HCT116 (cell line): ENCODE results near the gene FBXL17. TPM values are rescaled to one million over a fixed set of nuclear protein-coding genes. Genes with fewer than 3 reads are reported as not detected.

Experiments
- ATAC-seq: fragments of 200-7000 bp; cut with Tn5 transposase; 2 replicates; pipeline ENCODE4 v1.9.1; 2020; ENCODE audit warnings: mild to moderate bottlenecking, moderate library complexity
- BruUV-seq: library from RNA; stranded (reverse); fragments of 400-500 nt; replicated peaks from 2 replicates; lab custom pipeline; 2021; lab: Mats Ljungman, UMichigan
- CTCF ChIA-PET: fragments of 300-600 bp; sonication (Branson Sonifier 250); formaldehyde crosslinking; loops from one replicate; lab custom pipeline; 2021; ENCODE audit warnings: antibody characterized with exemption; lab: Charles Lee
- POLR2A ChIA-PET: fragments of 300-600, 350-600 bp; sonication (Branson Sonifier 250); formaldehyde crosslinking; loops from one replicate; lab custom pipeline; 2021; ENCODE audit warnings: antibody characterized with exemption; lab: Charles Lee
- RAD21 ChIA-PET, 2 experiments: fragments of 300-600 bp; sonication (Branson Sonifier 250); formaldehyde crosslinking; loops; one replicate each; lab custom pipeline; 2023; ENCODE audit warnings: low total read pairs in 2 of 2; ENCODE audit not compliant: uncharacterized antibody in 2 of 2, unreplicated experiment in 2 of 2, low non-redundant PET in 1 of 2; lab: Charles Lee
- DNase-seq: peaks from one replicate; pipeline ENCODE4 v3.0.0-alpha.2; 2010; ENCODE audit warnings: low read depth, low spot score
- H2AFZ ChIP-seq: fragments of 200-600 bp; shearing (Covaris generic), sonication (generic); 2 replicates; pipeline ENCODE4 v1.6.1; 2017; ENCODE audit warnings: low read depth, mixed run types, mixed read lengths, antibody characterized with exemption, low read length; ENCODE audit not compliant: poor library complexity, severe bottlenecking
- H3K27ac ChIP-seq: 2 replicates; pipeline ENCODE4 v1.5.1; 2012; ENCODE audit warnings: low read depth, low read length
- H3K27me3 ChIP-seq: fragments of 200-600 bp; sonication (generic); 2 replicates; pipeline ENCODE4 v1.6.1; 2016; ENCODE audit warnings: mixed run types, low read length, mixed read lengths; ENCODE audit not compliant: insufficient read depth
- H3K36me3 ChIP-seq, 2 experiments: fragments of 200-500 bp in 1 of 2; fragments of 200-600 bp in 1 of 2; sonication (Bioruptor generic) in 1 of 2; sonication (generic) in 1 of 2; 2 replicates each; pipeline versions ENCODE4 v1.5.1 to v1.6.1; 2014 to 2016; ENCODE audit warnings: low read length in 2 of 2, inconsistent platforms in 1 of 2, mixed read lengths in 1 of 2, mixed run types in 1 of 2; ENCODE audit not compliant: insufficient read depth in 2 of 2, control insufficient read depth in 1 of 2
- H3K4me1 ChIP-seq, 2 experiments: fragments of 200-600 bp in 1 of 2; sonication (generic) in 1 of 2; 2 replicates each; pipeline versions ENCODE4 v1.5.1 to v1.6.1; 2012 to 2017; ENCODE audit warnings: low read length in 2 of 2, inconsistent platforms in 1 of 2, mild to moderate bottlenecking in 1 of 2, mixed read lengths in 1 of 2, mixed run types in 1 of 2, moderate library complexity in 1 of 2; ENCODE audit not compliant: insufficient read depth in 2 of 2, control insufficient read depth in 1 of 2
- H3K4me2 ChIP-seq: fragments of 200-600 bp; sonication (generic); 2 replicates; pipeline ENCODE4 v1.6.1; 2017; ENCODE audit warnings: mixed run types, low read length, mixed read lengths
- H3K4me3 ChIP-seq, 2 experiments: fragments of 200-600 bp in 1 of 2; sonication (generic) in 1 of 2; replicated peaks in 1 of 2; 2 replicates each; pipeline ENCODE4 v1.5.1; 2011 to 2016; ENCODE audit warnings: low read length in 2 of 2, control low read depth in 1 of 2, low read depth in 1 of 2, mild to moderate bottlenecking in 1 of 2, mixed read lengths in 1 of 2, mixed run types in 1 of 2
- H3K79me2 ChIP-seq: fragments of 200-600 bp; sonication (generic); 2 replicates; pipeline ENCODE4 v1.6.1; 2017; ENCODE audit warnings: mild to moderate bottlenecking, mixed run types, low read length, moderate library complexity, mixed read lengths; ENCODE audit not compliant: insufficient read depth
- H3K9ac ChIP-seq: fragments of 200-600 bp; sonication (generic); 2 replicates; pipeline ENCODE4 v1.6.1; 2016; ENCODE audit warnings: low read length, mixed read lengths
- H3K9me2 ChIP-seq: fragments of 200-600 bp; sonication (generic), shearing (Covaris generic); 2 replicates; pipeline ENCODE4 v1.6.1; 2017; ENCODE audit warnings: mixed run types, mild to moderate bottlenecking, moderate library complexity; ENCODE audit not compliant: insufficient read depth
- H3K9me3 ChIP-seq, 2 experiments: fragments of 200-500 bp in 1 of 2; fragments of 200-600 bp in 1 of 2; sonication (Bioruptor generic) in 1 of 2; sonication (generic) in 1 of 2; 2 replicates each; pipeline ENCODE4 v1.6.1; 2014 to 2017; ENCODE audit warnings: low read length in 2 of 2, mixed read lengths in 2 of 2, inconsistent platforms in 1 of 2, low read depth in 1 of 2, mild to moderate bottlenecking in 1 of 2, mixed run types in 1 of 2, moderate library complexity in 1 of 2; ENCODE audit not compliant: control insufficient read depth in 1 of 2, insufficient read depth in 1 of 2
- H4K20me1 ChIP-seq: fragments of 200-600 bp; sonication (generic), shearing (Covaris generic); 2 replicates; pipeline ENCODE4 v1.6.1; 2017; ENCODE audit warnings: mixed run types, mild to moderate bottlenecking, moderate library complexity; ENCODE audit not compliant: insufficient read depth
- ATF3 ChIP-seq: IDR thresholded peaks from 2 replicates; pipeline ENCODE4 v1.6.1; 2012
- CBX3 ChIP-seq: IDR thresholded peaks from 2 replicates; pipeline ENCODE4 v1.6.1; 2012; ENCODE audit warnings: low read depth
- CEBPB ChIP-seq: IDR thresholded peaks from 2 replicates; pipeline ENCODE4 v1.6.1; 2012; ENCODE audit warnings: low read depth
- CTCF ChIP-seq, 3 experiments: fragments of 200-600 bp in 1 of 3; sonication (generic) in 1 of 3; IDR thresholded peaks in 2 of 3; conservative IDR thresholded peaks in 1 of 3; 2 replicates each; pipeline ENCODE4 v1.5.1; 2012 to 2017; ENCODE audit warnings: low read depth in 2 of 3, low read length in 2 of 3, antibody characterized with exemption in 1 of 3, borderline replicate concordance in 1 of 3, control low read depth in 1 of 3, mild to moderate bottlenecking in 1 of 3, mixed read lengths in 1 of 3, mixed run types in 1 of 3, moderate library complexity in 1 of 3; ENCODE audit not compliant: insufficient read depth in 1 of 3
- EGR1 ChIP-seq: IDR thresholded peaks from 2 replicates; pipeline ENCODE4 v1.6.1; 2012; ENCODE audit warnings: low read depth
- ELF1 ChIP-seq: IDR thresholded peaks from 2 replicates; pipeline ENCODE4 v1.6.1; 2012; ENCODE audit warnings: low read depth, borderline replicate concordance
- EZH2phosphoT487 ChIP-seq: fragments of 200-600 bp; IDR thresholded peaks from 2 replicates; pipeline ENCODE4 v1.6.1; 2018; ENCODE audit warnings: antibody characterized with exemption, borderline replicate concordance
- JUND ChIP-seq: IDR thresholded peaks from 2 replicates; pipeline ENCODE4 v1.6.1; 2012
- MAX ChIP-seq: IDR thresholded peaks from 2 replicates; pipeline ENCODE4 v1.6.1; 2012
- RAD21 ChIP-seq: IDR thresholded peaks from 2 replicates; pipeline ENCODE4 v1.6.1; 2012; ENCODE audit warnings: low read depth, mild to moderate bottlenecking
- REST ChIP-seq: IDR thresholded peaks from 2 replicates; pipeline ENCODE4 v1.6.1; 2012; ENCODE audit warnings: low read depth
- SRF ChIP-seq: IDR thresholded peaks from 2 replicates; pipeline ENCODE4 v1.6.1; 2012; ENCODE audit warnings: low read depth
- TCF7L2 ChIP-seq: IDR thresholded peaks from 2 replicates; pipeline ENCODE4 v1.7.0; 2011; ENCODE audit warnings: borderline replicate concordance, inconsistent platforms; ENCODE audit not compliant: insufficient read depth, insufficient read length; ENCODE audit errors: extremely low read depth
- YY1 ChIP-seq: IDR thresholded peaks from 2 replicates; pipeline ENCODE4 v1.6.1; 2011; ENCODE audit warnings: low read length, low read depth, moderate library complexity, mild to moderate bottlenecking; ENCODE audit not compliant: insufficient replicate concordance; ENCODE audit errors: extremely low read depth
- ZBTB33 ChIP-seq: IDR thresholded peaks from 2 replicates; pipeline ENCODE4 v1.6.1; 2011; ENCODE audit warnings: mild to moderate bottlenecking, low read length, moderate library complexity; ENCODE audit not compliant: insufficient replicate concordance; ENCODE audit errors: extremely low read depth
- intact Hi-C: fragments of 100-400 bp; cut with micrococcal nuclease; formaldehyde crosslinking; loops from 2 replicates; pipeline ENCODE4 v1.10.0; 2022
- total RNA-seq: library from RNA; stranded (reverse); gene quantifications from one replicate; pipeline ENCODE4 v1.2.1, GENCODE V29; 2021; ENCODE audit not compliant: unreplicated experiment

Gene FBXL17
- total RNA-seq, 1 experiment from 2014 or later, result 9.4 TPM

GRCh38 chr5:108054349-108054748 is 327.5 kb downstream of the FBXL17 start:
- ATAC-seq, result no peak

More at GRCh38 chr5:108054349-108054748, 327.5 kb downstream of the FBXL17 start:
- Histone ChIP-seq H3K36me3 (no peaks in the 10 kb centered on the region), H3K9ac (no peak overlapping the region), H3K27ac (no peak overlapping the region), H3K4me3 (no peak overlapping the region), H3K4me1 (no peaks in the 10 kb centered on the region), H3K9me3 (no peaks in the 10 kb centered on the region; a peak in 1 of 4 replicates), H2AFZ (no peak overlapping the region), H3K9me2 (no peaks in the 10 kb centered on the region), H3K79me2 (no peaks in the 10 kb centered on the region), H4K20me1 (no peaks in the 10 kb centered on the region), H3K27me3 (no peaks in the 10 kb centered on the region), H3K4me2 (no peak overlapping the region)
- DNase-seq, result no peak
- ChIA-PET CTCF (no interaction called here), RAD21 (no interaction called here), POLR2A (no interaction called here)
- TF ChIP-seq EGR1 (no peak), EZH2phosphoT487 (no peak), CTCF (IDR thresholded peaks at IDR 0.05 in 2 of 3, conservative IDR thresholded peaks at IDR 0.05 in 1 of 3; ENCODE audit: borderline replicate concordance in 1 of 3, insufficient read depth in 1 of 3, low read depth in 2 of 3, low read length in 2 of 3) (no peak), YY1 (no peak), CEBPB (no peak), REST (no peak), TCF7L2 (no peak), MAX (no peak), SRF (no peak), RAD21 (no peak), CBX3 (no peak), ELF1 (no peak), JUND (no peak), ATF3 (no peak), ZBTB33 (no peak)
- BruUV-seq, result no TSS peak
- intact Hi-C loops, result no loop called here
